HepG2 (cell line): ENCODE results near the gene ABCB9. TPM values are rescaled to one million over a fixed set of nuclear protein-coding genes. Genes with fewer than 3 reads are reported as not detected.

Experiments
- ATAC-seq: fragments of 200-7000 bp; cut with Tn5 transposase; 3 replicates; pipeline ENCODE4 v1.9.1; 2020; ENCODE audit warnings: mild to moderate bottlenecking, moderate library complexity
- BruUV-seq: library from RNA; stranded (reverse); fragments of 400-500 nt; replicated peaks from 2 replicates; lab custom pipeline; 2021; lab: Mats Ljungman, UMichigan
- CTCF ChIA-PET: fragments of 300-600 bp; formaldehyde crosslinking; extraction: SDS; loops from one replicate; lab custom pipeline; 2021; ENCODE audit warnings: low total read pairs, inconsistent platforms, low intra/inter-chr PET ratio; lab: Yijun Ruan, JAX
- POLR2A ChIA-PET: fragments of 350-600 bp; sonication (Branson Sonifier 250); formaldehyde crosslinking; loops from one replicate; lab custom pipeline; 2020; ENCODE audit warnings: antibody characterized with exemption, inconsistent platforms; lab: Yijun Ruan, JAX
- DNase-seq: peaks from one replicate; pipeline ENCODE4 v3.0.0-alpha.2; 2015; ENCODE audit warnings: low spot score
- FAIRE-seq: peaks from 3 replicates; lab custom pipeline; 2011; peaks lifted over from hg19 to GRCh38; lab: Jason Lieb, UNC
- H2AFZ ChIP-seq: one replicate; pipeline ENCODE4 v1.6.1; 2011; ENCODE audit warnings: low read length, inconsistent platforms
- H3K27ac ChIP-seq: fragments of 300-600 bp; 3 replicates; pipeline ENCODE4 v1.8.0; 2011; ENCODE audit warnings: mixed run types, mild to moderate bottlenecking, mixed read lengths, low read length, inconsistent platforms; ENCODE audit not compliant: insufficient read depth; ENCODE audit errors: extremely low read length
- H3K27me3 ChIP-seq, 2 experiments: fragments of 200-600 bp in 1 of 2; 2 replicates in 1 of 2; 3 replicates in 1 of 2; pipeline versions ENCODE4 v1.6.0 to v1.8.0; 2011; ENCODE audit warnings: low read length in 2 of 2, mild to moderate bottlenecking in 2 of 2, moderate library complexity in 2 of 2, inconsistent platforms in 1 of 2; ENCODE audit not compliant: insufficient read depth in 2 of 2, control insufficient read depth in 1 of 2
- H3K36me3 ChIP-seq, 2 experiments: fragments of 200-600 bp in 1 of 2; replicated peaks in 1 of 2; 2 replicates in 1 of 2; 3 replicates in 1 of 2; pipeline versions ENCODE4 v1.5.1 to v1.8.0; 2011; ENCODE audit warnings: low read length in 2 of 2, inconsistent platforms in 1 of 2; ENCODE audit not compliant: insufficient read depth in 2 of 2, control insufficient read depth in 1 of 2
- H3K4me1 ChIP-seq: 2 replicates; pipeline ENCODE4 v1.5.1; 2012; ENCODE audit warnings: low read length, inconsistent platforms; ENCODE audit not compliant: insufficient read depth
- H3K4me2 ChIP-seq: 2 replicates; pipeline ENCODE4 v1.6.0; 2011; ENCODE audit warnings: low read depth, low read length, inconsistent platforms
- H3K4me3 ChIP-seq, 3 experiments: fragments of 200-600 bp in 1 of 3; sonication (generic), shearing (Covaris generic) in 1 of 3; replicated peaks in 1 of 3; 2 replicates each; pipeline ENCODE4 v1.5.1; 2011 to 2016; ENCODE audit warnings: low read length in 3 of 3, inconsistent platforms in 2 of 3, low read depth in 2 of 3, mild to moderate bottlenecking in 2 of 3, control low read depth in 1 of 3, mixed read lengths in 1 of 3; ENCODE audit not compliant: insufficient read depth in 1 of 3
- H3K79me2 ChIP-seq: one replicate; pipeline ENCODE4 v1.6.1; 2011; ENCODE audit warnings: low read length, inconsistent platforms; ENCODE audit not compliant: insufficient read depth
- H3K9ac ChIP-seq: 2 replicates; pipeline ENCODE4 v1.6.0; 2011; ENCODE audit warnings: mild to moderate bottlenecking, low read depth, low read length, inconsistent platforms; ENCODE audit not compliant: insufficient read depth
- H3K9me3 ChIP-seq: 2 replicates; pipeline ENCODE4 v1.5.1; 2012; ENCODE audit warnings: mild to moderate bottlenecking, low read length
- H4K20me1 ChIP-seq: 2 replicates; pipeline ENCODE4 v1.6.0; 2011; ENCODE audit warnings: inconsistent platforms, mild to moderate bottlenecking, low read length, moderate library complexity; ENCODE audit not compliant: insufficient read depth
- ARID4A ChIP-seq: sonication (generic); formaldehyde crosslinking; IDR thresholded peaks from 2 replicates; pipeline ENCODE4 v1.5.0; 2020; ENCODE audit warnings: mild to moderate bottlenecking, missing genetic modification reagents, borderline replicate concordance
- ELF4 ChIP-seq: sonication (generic); formaldehyde crosslinking; IDR thresholded peaks from 2 replicates; pipeline ENCODE4 v1.5.0; 2020; ENCODE audit warnings: missing genetic modification reagents, mild to moderate bottlenecking, moderate library complexity, borderline replicate concordance
- HNRNPH1 ChIP-seq: fragments of 200-400 bp; formaldehyde crosslinking; optimal IDR thresholded peaks from 2 replicates; pipeline ENCODE3; 2017; ENCODE audit warnings: mild to moderate bottlenecking, low read depth, low read length
- KDM2A ChIP-seq: sonication (generic); formaldehyde crosslinking; IDR thresholded peaks from 2 replicates; pipeline ENCODE4 v1.4.0; 2020; ENCODE audit warnings: low read depth, missing genetic modification reagents, borderline replicate concordance
- POLR2A ChIP-seq, 2 experiments: IDR thresholded peaks; 2 replicates each; pipeline ENCODE4 v1.6.1; 2011; ENCODE audit warnings: low read depth in 2 of 2, low read length in 2 of 2, mild to moderate bottlenecking in 1 of 2, moderate library complexity in 1 of 2; ENCODE audit not compliant: insufficient read depth in 1 of 2
- RBM39 ChIP-seq: fragments of 200-400 bp; formaldehyde crosslinking; IDR thresholded peaks from one replicate; pipeline ENCODE4 v1.6.1; 2018; ENCODE audit warnings: antibody characterized with exemption, mild to moderate bottlenecking, low read depth, low read length; ENCODE audit not compliant: poor library complexity, severe bottlenecking
- SP5 ChIP-seq: IDR thresholded peaks from 2 replicates; pipeline ENCODE4 v1.6.1; 2016; ENCODE audit warnings: low read depth, borderline replicate concordance
- TBL1XR1 ChIP-seq: fragments of 150-350 bp; IDR thresholded peaks from 2 replicates; pipeline ENCODE4 v1.6.1; 2014; ENCODE audit warnings: borderline replicate concordance, low read length; ENCODE audit not compliant: partially characterized antibody
- TCF7 ChIP-seq: sonication (generic); IDR thresholded peaks from 2 replicates; pipeline ENCODE4 v1.6.1; 2016; ENCODE audit warnings: antibody characterized with exemption, low read depth
- TRIM24 ChIP-seq: sonication (generic); formaldehyde crosslinking; IDR thresholded peaks from 2 replicates; pipeline ENCODE4 v1.8.0; 2022; ENCODE audit warnings: mild to moderate bottlenecking, missing genetic modification reagents
- ZNF431 ChIP-seq: sonication (generic); formaldehyde crosslinking; IDR thresholded peaks from 2 replicates; pipeline ENCODE4 v1.9.0; 2022; ENCODE audit warnings: missing genetic modification reagents, low read depth, mild to moderate bottlenecking, borderline replicate concordance
- ZNF44 ChIP-seq: sonication (generic); formaldehyde crosslinking; IDR thresholded peaks from 2 replicates; pipeline ENCODE4 v1.5.1; 2020; ENCODE audit warnings: mild to moderate bottlenecking, missing genetic modification reagents
- ZNF547 ChIP-seq: sonication (generic); formaldehyde crosslinking; IDR thresholded peaks from 2 replicates; pipeline ENCODE4 v1.5.1; 2020; ENCODE audit warnings: mild to moderate bottlenecking, missing genetic modification reagents
- ZSCAN31 ChIP-seq: sonication (generic); formaldehyde crosslinking; IDR thresholded peaks from 2 replicates; pipeline ENCODE4 v1.5.0; 2020; ENCODE audit warnings: low read depth, mild to moderate bottlenecking, missing genetic modification reagents
- WGBS: methylation state at CpG from one replicate; pipeline ENCODE4 v1.1.6; 2017; ENCODE audit warnings: low lambda C conversion rate; 5-methylcytosine and 5-hydroxymethylcytosine counted together
- in situ Hi-C: cut with HindIII; loops from 2 replicates; pipeline ENCODE4 v1.10.0; 2017; ENCODE audit warnings: low pct_unique_long_range_greater_than_20kb; ENCODE audit not compliant: extremely low pct_ligation_motif_present
- intact Hi-C: fragments of 100-400 bp; cut with micrococcal nuclease; formaldehyde crosslinking; loops from one replicate; pipeline ENCODE4 v1.10.0; 2022; ENCODE audit not compliant: unreplicated experiment
- polyA plus RNA-seq, 8 experiments: library from polyadenylated mRNA; depleted of rRNA in 3 of 8; stranded (reverse) in 7 of 8; unstranded in 1 of 8; fragments of >200 nt; fragmentation: Illumina TruSeq in 4 of 8; extraction: Trizol in 4 of 8; gene quantifications; 2 replicates each; pipeline versions ENCODE4 v1.2.1 to v1.2.3, GENCODE V29; 2011 to 2016; ENCODE audit warnings: low read depth in 4 of 8, missing spikeins in 1 of 8, mixed read lengths in 1 of 8; ENCODE audit not compliant: insufficient read depth in 1 of 8
- total RNA-seq, 5 experiments: library from RNA; depleted of rRNA; stranded (reverse); fragments of >200 nt; fragmentation: Illumina TruSeq; extraction: Trizol; gene quantifications; 2 replicates each; pipeline ENCODE4 v1.2.3, GENCODE V29; 2016; ENCODE audit warnings: low read depth in 1 of 5
- TF ChIP-seq, protein P1 (sequence below): sonication (generic); formaldehyde crosslinking; IDR thresholded peaks from 2 replicates; pipeline ENCODE4 v1.4.0; 2020; ENCODE audit warnings: mild to moderate bottlenecking, missing genetic modification reagents
- TF ChIP-seq, protein P2 (sequence below): sonication (generic); formaldehyde crosslinking; IDR thresholded peaks from 2 replicates; pipeline ENCODE4 v1.9.0; 2021; ENCODE audit warnings: missing genetic modification reagents, borderline replicate concordance
- TF ChIP-seq, protein P3 (sequence below): sonication (generic); formaldehyde crosslinking; IDR thresholded peaks from 2 replicates; pipeline ENCODE4 v1.5.1; 2020; ENCODE audit warnings: missing genetic modification reagents, mild to moderate bottlenecking, borderline replicate concordance

ABCB9 gene
- total and polyA plus RNA-seq, 2 of the 13 experiments (the other 11 are each of a cell fraction or from before 2014, with no cell fraction given) = 5.1 to 6.0 TPM

- no peak for ATAC-seq
- 85% methylated on average over 10 of the region's 10 CpGs for WGBS
- H3K27me3 ChIP-seq = no peaks in the 10 kb centered on the region
- H3K4me1 ChIP-seq = peaks cover 37% of the 10 kb centered on the region
- no peaks in the 10 kb centered on the region for H3K9me3 ChIP-seq
- no peak overlapping the region for H3K4me2 ChIP-seq
- no peaks in the 10 kb centered on the region for H3K79me2 ChIP-seq
- CTCF ChIA-PET = no interaction called here
- H2AFZ ChIP-seq = no peak overlapping the region
- in situ Hi-C loops = no loop called here
- intact Hi-C loops = no loop called here
- BruUV-seq = no TSS peak
- no peak overlapping the region for H3K4me3 ChIP-seq
- no peak for DNase-seq
- no peak for FAIRE-seq
- no peaks in the 10 kb centered on the region for H4K20me1 ChIP-seq
- H3K36me3 ChIP-seq = peaks cover 2 to 3% of the 10 kb centered on the region in 2 experiments; a peak in 3 of 5 replicates
- no peak overlapping the region for H3K9ac ChIP-seq
- POLR2A ChIA-PET = no interaction called here
- H3K27ac ChIP-seq = no peak overlapping the region
- TF ChIP-seq ZNF431 (CRISPR knock-in tag) (no peak), TCF7 (no peak), ZNF547 (CRISPR knock-in tag) (no peak), KDM2A (no peak), ELF4 (CRISPR knock-in tag) (no peak), ZNF44 (CRISPR knock-in tag) (no peak), ZSCAN31 (no peak), ARID4A (CRISPR knock-in tag) (no peak), POLR2A (IDR thresholded peaks at IDR 0.05; ENCODE audit: insufficient read depth in 1 of 2, low read depth in 2 of 2, low read length in 2 of 2) (no peak), HNRNPH1 (no peak), TBL1XR1 (no peak), SP5 (CRISPR knock-in tag) (no peak), RBM39 (no peak), TRIM24 (CRISPR knock-in tag) (no peak)
- TF ChIP-seq, protein P1, sequence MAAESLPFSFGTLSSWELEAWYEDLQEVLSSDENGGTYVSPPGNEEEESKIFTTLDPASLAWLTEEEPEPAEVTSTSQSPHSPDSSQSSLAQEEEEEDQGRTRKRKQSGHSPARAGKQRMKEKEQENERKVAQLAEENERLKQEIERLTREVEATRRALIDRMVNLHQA (CRISPR knock-in tag) = no peak
- TF ChIP-seq, protein P2, sequence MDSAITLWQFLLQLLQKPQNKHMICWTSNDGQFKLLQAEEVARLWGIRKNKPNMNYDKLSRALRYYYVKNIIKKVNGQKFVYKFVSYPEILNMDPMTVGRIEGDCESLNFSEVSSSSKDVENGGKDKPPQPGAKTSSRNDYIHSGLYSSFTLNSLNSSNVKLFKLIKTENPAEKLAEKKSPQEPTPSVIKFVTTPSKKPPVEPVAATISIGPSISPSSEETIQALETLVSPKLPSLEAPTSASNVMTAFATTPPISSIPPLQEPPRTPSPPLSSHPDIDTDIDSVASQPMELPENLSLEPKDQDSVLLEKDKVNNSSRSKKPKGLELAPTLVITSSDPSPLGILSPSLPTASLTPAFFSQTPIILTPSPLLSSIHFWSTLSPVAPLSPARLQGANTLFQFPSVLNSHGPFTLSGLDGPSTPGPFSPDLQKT = no peak
- TF ChIP-seq, protein P3, sequence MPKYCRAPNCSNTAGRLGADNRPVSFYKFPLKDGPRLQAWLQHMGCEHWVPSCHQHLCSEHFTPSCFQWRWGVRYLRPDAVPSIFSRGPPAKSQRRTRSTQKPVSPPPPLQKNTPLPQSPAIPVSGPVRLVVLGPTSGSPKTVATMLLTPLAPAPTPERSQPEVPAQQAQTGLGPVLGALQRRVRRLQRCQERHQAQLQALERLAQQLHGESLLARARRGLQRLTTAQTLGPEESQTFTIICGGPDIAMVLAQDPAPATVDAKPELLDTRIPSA (CRISPR knock-in tag) = no peak
These were observed 4.5 kb downstream of the ABCB9 start for GRCh38 chr12:122961531-122962329.
